Measurements from ENCODE around the gene ORM1.
A peak's percentile ranks its signal among the peaks of the same experiment; 100 is the strongest.

The ORM1 gene

GRCh38 chr9:114346146-114346545, 23.2 kb downstream of the ORM1 start:
- DNase-seq: no peak

- peak; percentile 57 for DNase-seq
Measured at GRCh38 chr9:114347675-114348074, 24.8 kb downstream of the ORM1 start.

- DNase-seq: no peak
Measured at GRCh38 chr9:114348261-114348905, 25.5 kb downstream of the ORM1 start.

DNA sequence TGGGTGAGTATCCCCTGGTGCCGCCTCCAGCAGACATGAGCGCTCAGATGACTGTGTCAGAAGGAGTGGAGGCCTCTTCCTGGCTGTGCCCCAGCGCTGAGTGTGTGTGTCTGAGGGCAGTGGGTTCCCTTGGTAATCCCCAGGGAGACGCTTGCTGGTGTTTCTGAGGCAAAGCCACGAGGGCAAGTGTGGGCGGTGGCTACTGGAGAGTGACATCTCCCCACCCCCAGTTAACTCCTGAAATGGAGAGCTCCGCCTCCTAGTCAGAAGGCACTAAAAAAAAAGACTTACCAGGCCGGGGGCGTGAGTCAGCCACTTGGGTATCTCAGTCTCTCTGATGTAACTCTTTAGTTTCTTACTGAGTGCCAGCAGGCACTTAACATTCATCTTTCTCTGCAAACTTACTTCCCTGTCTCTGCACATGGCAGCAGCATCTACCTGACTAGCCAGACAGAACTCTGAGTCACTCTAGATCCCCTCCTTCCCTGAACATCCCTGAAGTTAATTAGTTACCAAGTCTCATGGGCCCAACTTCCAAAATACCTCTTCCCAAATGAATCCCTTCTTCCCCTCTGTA, 26.1 kb downstream of the ORM1 start:
- no peak for DNase-seq

DNA sequence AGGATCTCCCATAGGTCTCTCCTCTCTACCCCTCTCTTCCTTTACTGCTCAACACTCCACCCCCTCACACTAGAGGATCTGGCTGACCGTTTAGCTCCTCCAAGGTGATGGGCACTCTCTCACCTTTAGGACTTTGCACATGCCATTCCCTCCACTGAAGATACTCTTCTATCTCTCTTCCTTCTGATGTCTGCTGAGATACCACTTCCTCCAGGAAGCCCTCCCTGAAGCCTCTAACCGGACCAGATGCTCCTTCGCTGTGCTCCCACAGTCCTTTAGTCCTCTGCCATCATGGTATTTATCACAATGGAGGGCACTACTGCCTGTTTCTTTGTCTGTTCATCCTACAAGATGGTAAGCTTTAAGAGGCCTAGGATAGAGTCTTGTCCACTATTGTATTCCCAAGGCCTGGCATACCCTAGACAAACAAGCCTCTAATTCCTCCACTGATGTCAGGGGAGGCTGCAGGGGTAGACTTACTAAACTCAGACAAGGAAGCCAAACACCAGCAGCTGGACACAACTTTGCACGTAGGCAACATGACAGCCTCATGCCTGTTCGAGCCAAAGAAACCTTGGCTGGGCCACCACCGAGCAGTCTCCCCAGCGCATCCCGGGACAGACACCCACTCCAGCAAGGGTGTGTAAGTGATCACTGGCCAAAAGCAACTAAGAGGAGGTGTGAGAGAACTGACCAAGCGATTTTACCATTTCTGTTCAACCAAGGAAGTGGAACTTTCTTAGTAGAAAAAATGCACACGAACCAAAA, 27.0 kb downstream of the ORM1 start:
- DNase-seq: no peak

DNA sequence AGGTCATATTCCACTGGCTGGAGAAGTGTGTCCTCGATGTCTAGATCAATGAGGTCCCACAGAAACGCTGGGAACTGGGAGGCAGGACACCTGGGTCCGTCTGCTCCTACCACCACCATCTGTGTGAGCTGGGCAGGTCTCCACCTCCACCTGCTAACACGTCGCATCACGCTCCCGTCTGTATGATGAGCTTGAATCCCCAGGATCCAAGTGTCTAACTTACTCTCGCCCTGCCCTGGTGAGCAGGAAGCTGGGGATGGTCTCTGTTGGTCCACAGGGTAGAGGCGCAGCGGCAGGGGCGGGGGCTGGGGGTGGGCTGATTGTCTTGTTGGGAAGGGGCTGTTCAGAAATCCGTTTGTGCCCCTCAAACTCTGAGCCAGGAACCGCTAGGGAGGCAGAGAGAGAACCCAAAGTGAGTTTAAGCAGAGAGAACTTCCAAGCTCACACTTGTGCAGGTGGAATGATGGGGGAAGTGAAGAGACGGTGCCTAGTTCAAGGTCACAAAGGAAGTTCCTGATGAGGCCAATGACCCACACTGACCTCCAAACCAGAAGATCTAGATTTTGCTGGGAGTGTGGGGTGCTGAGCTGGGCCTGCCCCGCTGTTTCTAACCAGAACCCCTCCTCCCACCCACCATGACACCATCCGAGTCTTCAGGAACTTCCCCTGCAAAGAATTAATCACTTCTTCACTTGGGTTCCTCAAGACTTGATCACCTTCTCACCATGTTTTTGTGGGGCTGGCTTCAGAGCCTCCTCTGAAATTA, 27.9 kb downstream of the ORM1 start:
- no peak for DNase-seq

GRCh38 chr9:114351932-114352331, 29.0 kb downstream of the ORM1 start:
- DNase-seq: no peak

- DNase-seq: no peak
Measured at GRCh38 chr9:114355821-114356220, 32.9 kb downstream of the ORM1 start.

DNA sequence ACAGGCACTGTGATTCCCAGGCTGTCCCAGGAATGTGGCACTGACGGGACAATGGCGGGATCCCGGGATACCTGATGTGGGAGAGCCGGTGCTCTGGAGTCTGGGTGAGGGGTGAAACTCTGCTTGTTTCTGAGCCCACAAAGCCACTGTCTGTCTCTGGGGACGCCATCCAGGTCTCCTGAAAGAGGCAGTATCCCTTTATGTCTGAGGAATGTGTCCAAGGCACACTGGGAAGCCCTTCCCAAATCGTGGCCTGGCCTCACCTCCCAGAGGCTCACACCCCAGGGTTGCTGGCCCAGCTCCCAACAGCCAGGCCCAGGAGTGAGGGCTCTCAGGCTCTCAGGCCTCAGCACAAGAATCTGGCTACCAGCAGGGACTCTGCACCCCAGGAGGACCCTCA, 33.9 kb downstream of the ORM1 start:
- no peak for DNase-seq

GRCh38 chr9:114357360-114357759, 34.5 kb downstream of the ORM1 start:
- no peak for DNase-seq

DNA sequence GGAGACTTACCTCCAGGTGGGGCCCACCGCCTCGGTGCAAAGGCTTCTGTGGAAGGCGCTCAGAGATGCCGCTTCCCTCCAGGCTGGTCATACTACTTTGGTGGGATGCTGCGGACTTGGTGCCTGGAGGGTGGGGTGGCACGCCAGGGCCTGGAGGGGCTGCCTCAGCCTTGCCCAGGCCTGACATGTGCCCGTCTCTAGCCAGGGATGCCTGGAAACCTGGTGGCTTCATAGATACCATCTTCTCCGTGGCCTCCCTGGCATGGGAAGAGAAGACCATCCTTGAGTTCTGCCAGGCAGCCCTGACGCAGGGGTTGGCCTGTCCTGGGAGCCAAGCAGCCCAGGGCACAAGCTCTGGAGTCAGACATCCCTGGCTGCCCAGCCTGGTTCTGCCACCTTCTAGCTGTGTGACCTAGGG, 35.0 kb downstream of the ORM1 start:
- no peak for DNase-seq

GRCh38 chr9:114359801-114360200, 36.9 kb downstream of the ORM1 start:
- DNase-seq: no peak

DNA sequence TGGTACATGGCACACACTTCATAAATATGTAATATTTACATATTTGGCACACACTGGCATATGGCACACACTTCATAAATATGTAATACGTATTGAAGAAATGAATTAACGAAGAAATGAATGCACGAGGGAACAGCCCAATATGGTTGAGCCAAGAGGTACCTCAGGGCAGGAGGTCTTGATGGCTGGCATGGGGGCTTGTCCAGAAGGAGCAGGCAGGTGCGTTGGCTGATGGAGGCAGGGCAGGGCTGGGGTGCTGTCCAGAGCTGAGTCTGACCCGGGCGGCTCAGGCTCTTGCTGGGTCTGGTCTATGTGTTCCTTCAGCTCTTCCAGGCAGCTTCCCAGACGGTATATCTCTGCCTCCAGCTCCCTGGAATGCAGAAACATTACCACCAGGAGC, 38.6 kb downstream of the ORM1 start:
- no peak for DNase-seq

DNA sequence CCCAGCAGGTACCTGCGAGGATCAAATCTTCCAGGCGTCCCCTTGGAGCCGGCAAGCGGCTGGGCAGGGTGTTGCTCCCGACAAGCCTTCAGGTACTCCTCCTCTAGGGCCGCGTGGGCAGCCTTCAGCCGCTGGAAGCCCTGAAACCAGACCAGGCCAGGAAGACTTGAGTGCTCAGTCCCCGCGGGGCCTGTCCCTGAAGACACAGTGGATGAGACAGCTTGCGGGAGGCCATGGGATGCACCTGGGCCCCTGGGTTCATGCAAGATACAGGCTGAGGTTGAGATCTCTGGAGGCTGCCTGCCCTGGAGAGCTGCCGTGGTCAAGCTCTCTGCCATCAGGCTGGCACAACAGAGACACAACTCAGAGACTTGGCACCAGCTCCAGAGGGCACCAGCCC, 39.5 kb downstream of the ORM1 start:
- DNase-seq: no peak

DNA sequence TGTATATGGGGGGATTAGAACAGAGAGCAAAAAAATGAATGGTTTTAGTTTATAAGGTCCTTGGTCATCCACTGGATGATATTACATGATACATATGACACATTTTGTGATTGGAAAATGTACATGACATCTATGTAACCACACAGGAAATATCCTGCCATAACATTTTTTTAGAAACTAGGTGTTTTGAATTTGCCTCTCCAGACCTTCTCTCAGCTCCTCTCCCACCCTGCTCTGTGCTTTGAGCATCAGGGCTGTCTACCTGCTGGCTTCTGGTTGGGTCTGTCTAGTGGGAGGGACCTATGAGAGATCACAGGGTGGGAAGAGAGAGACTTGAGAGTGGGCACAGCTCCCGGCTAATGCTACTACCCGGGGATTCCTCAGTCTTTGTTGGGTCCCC, 40.5 kb downstream of the ORM1 start:
- no peak for DNase-seq

GRCh38 chr9:114364134-114365041, 41.5 kb downstream of the ORM1 start:
- DNase-seq: no peak

- DNase-seq: no peak
Measured at GRCh38 chr9:114365194-114365593, 42.3 kb downstream of the ORM1 start.

DNA sequence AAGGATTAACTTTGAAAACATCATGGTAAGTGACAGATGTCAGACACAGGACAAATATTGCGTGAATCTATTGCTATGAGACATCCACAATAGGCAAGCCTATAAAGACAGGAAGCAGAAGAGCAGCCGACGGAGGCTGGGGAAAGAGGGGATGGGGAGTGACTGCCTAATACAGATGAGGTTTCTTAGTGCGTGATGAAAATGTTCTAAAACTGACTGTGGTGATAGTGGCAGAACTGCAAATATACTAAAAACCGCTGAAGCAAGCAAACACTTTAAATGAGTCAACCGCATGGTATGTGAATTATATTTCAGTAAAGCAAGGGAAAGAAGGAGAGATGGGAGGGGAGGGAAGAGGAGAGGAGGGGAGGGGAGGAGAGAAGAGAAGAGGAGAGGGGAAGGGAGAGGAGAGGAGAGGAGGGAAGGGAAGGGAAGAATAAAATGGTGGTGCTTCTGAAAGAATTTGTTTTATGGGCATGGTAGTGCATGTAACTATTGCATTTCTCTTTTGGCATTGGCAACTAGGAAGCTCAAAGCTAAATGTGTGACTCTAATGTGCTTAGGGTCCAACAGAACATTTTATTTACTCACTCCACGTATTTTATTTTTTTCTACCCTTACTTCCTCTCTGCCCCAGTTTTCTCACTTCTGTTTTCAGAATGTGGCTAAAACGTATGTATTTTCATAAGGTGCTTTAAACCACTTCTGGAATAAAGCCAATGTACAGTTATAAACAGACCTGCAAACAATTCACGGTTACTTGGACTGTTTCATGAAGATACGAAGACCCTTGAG, 43.6 kb downstream of the ORM1 start:
- no peak for DNase-seq

DNA sequence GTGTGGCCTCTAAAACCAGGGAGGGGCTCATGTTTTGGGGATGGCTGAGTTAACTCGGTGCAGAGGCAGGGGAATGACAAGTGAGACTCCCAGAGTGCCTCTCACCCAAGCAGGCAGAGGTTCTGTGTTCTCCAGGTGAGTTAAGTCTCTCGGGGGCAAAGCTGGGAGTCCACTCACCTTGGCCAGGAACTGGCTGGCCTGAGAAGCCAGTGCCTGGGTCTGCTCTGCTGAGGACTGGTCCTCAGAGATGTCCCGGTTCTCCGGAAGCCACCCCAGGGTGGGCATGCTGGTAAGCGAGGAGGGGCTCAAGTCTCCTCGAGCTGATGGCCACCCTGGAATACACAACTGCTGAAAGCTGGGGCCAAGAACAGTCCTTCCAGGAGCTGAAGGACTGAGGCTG, 44.5 kb downstream of the ORM1 start:
- DNase-seq: no peak

GRCh38 chr9:114367772-114368569, 45.1 kb downstream of the ORM1 start:
- no peak for DNase-seq
